GM21423 (cell line): ENCODE results near the gene CD2.

Experiments used
- ATAC-seq: cut with Tn5 transposase; IDR thresholded peaks from one replicate; pipeline ENCODE4 v1.9.1; 2021; ENCODE audit warnings: mild to moderate bottlenecking, moderate library complexity; ENCODE audit not compliant: unreplicated experiment

Gene CD2

DNA sequence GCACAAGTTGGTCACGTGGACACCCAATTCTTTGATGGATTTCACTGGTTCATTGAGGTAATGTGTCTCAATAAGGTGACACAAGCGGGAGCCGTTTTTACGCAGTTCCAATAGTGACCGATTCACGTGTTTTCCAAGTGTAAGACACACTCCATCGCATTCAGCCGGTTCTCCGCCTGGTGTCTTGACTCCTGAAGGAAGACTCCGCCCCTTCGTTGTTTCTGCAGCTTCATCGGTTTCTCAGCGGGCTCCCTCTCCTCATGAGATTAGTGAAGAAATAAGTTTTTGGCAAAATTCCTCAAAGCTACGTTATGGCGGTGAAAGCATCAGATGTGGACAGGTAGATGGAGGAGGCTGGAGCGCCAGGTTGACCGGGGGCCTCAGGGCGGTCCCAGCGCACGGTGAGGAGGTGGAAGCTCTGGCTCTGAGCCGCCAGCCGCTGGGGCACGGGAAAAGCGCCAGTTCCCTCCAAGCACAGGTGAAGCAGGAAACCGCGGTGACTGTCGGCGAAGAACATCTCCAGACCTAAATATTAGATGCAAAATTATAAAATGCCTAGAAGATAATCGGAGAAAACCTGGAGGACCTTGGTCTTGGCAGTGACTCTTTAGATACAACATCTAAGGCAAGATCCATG lies 21.0 kb downstream of the CD2 start:
- no peak for ATAC-seq

DNA sequence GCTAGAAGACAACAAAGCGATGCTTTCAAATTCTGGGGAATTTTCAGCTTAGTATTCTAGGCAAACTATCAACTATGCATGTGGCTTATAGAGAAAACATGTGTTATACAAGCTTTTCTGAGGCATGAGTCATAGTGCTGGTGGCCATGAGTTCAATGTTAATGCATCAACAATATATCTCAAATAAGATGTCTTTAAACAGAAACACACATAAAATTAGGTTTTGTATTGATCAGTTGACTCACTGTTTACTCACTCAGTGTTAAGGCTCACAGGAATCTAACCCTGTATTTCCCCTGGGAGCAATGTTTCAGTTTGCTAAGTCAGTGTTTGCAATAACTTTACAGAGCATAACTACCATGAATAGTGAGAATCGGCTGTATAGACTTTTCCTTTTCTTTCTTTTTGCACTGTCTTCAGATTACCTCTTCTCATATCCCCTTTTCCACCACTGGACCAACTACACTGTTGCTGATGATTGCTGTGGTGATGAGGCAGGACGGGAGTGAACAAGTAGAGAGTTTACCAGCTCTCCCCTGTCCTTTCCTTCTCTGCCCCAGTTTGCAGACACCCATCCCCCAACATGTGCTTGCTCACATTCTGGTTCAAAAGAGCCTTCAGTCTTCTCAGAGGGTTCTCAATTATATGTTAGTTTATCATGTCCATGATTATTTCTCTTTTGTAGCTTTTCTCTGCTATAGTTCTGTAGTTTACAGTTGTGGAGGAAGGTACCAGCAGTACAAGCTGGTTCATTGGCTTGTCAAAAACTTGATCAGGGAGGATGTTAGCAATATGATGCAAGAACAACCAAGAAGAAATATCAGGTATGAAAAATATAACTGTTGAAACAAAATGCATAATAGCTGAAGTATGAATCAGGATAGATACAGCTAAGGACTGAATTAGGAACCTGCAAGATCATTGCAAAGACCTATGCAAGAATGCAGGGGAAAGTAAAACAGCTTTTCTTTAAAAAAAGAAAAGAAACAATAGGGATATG lies 23.9 kb downstream of the CD2 start:
- no peak for ATAC-seq

DNA sequence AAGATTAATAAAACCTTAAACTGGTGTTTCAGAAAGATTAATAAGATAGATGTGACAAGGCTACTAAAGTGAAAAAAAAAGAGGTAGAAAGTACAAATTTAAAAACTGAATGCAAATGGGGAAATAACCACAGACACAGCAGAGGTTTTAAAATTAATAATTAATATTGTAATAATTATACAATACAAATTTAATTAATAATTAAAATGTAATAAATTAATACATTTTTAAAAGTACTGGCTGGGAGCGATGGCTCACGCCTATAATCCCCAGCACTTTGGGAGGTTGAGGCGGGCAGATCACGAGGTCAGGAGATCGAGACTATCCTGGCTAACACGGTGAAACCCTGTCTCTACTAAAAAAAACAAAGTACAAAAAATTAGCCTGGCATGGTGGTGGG lies 26.8 kb downstream of the CD2 start:
- no peak for ATAC-seq

DNA sequence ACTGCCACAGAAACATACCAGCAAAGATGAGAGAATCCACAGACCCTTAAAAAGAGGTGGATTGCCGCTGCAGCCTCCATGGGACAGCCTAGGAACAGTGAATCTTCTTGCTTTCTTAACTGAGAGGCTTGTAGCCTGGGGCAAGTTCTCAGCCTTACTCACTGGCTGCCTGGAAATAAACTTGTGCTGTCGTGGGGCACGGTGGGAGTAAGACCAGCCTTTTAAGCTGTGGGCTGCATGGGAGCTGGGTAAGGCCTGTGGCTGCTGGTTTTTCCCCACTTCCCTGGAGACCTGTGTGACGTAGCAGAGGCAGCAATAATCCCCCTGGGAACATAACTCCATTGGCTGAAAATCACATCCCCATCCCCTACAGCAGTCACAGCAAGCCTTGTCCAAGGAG lies 30.8 kb downstream of the CD2 start:
- ATAC-seq, result no peak

DNA sequence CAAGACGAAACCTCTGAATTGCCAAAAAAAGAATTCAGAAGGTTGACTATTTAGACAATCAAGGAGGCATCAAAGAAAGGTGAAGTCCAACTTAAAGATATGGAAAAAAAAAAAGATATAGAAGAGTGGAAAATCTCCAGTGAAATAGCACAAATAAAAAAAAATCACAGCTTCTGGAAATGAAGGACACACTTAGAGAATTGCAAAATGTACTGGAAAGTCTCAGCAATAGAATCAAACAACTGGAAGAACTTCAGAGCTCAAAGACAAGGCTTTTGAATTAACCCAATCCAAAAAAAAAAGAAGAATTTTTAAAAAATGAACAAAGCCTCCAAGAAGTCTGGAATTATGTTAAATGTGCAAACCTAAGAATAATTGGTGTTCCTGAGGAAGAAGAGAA lies 31.8 kb downstream of the CD2 start:
- ATAC-seq, result no peak

DNA sequence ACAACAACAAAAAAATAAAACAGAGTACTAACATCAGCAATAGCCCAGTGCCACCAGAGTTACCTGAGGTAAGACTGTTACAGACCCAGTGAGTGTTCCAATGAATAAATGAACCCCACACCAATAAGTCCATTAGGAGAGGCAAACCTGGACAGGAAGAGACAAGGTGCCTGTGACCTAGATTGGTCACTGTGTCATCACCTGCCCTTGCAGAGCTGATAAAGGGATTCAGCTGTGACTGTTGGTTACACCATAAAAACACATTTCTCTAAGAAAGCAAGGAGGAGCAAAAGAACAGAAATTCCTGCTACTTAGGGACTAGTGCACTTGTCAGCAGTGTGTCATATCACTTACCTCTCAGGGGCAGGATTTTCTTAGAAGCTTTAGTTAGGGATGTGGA lies 37.5 kb downstream of the CD2 start:
- ATAC-seq, result no peak

DNA sequence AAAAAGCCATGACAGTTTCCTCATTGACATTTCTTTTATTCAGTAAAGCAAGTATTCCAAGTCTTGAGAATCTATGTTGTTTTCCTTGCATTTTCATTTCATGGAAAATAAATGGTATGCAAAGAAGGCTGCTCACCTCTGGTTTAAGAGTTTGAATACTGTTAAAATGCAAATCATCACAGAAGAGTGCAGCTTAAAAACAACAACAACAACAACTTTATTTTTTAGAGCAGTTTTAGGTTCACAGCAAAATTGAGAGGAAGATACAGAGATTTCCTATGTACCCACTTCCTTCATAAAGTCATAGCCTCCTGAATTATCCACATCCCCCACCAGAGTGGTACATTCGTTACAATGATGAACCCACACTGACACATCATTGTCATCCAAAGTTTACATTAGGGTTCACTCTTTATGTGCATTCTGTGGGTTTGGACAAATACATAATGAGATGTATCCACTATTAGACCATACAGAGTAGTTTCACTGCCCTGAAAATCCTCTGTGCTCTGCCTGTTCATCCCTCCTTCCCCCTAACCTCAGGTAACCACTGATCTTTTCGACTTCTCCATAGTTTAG lies 39.2 kb downstream of the CD2 start:
- no peak for ATAC-seq

DNA sequence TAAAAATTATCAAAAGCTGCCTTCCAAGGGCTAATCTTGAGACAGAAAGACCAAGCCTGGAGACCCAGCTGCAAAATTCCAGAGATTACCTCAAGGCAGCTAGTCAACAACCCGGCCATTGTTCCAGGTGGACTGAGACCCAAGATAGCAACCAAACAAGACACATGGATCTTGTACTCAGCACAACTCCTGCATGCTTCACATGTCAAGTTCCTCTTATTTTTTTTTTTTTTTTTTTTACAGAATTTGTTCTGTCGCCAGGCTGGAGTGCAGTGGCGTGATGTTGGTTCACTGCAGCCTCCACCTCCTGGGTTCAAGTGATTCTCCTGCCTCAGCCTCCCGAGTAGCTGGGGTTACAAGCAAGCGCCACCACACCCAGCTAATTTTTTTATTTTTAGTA lies 40.1 kb downstream of the CD2 start:
- no peak for ATAC-seq

DNA sequence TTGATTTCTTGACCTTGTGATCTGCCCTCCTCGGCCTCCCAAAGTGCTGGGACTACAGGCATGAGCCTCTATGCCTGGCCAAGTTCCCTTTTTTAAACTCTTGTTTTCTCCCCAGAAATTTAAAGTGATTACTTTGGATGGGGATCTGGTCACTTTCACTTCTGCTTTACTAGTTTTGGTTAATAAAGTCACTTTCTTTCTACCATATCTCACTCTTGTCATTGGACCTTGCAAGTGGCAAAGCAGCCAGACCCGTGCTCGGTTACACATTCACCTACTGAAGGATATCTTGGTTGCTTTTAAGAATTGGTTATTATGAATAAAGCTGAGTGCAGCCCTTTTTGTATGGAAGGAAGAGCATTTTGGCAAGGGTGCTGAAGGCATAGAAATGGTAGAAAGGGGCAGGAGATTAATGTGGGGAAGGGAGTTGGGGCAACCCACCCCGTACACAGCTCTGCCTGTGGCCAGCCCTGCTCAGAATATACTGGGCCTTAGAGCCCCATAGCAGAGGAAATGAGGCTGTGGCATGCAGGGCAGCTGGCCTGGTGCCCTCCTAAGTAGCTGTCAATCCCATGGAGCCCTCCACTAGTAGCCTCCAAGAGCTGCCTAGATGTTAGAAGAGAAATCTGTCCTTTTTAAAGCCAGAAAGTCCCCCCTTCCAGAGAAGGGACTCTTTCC lies 40.7 kb downstream of the CD2 start:
- peak; percentile 93 for ATAC-seq

DNA sequence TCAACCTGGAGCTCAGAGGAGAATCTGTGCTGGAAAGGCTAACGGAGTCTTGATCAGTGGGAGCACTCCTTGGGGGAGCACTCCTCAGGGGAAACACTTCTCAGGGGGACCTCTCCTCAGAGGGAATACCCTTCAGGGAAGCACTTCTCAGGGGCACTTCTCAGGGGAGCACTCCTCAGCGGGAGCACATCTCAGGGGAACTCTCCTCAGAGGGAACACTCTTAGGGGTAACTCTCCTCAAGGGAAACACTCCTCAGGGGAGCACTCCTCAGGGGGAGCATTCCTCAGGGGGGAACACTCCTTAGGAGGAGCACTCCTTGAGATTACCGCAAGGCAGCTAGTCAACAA lies 41.2 kb downstream of the CD2 start:
- ATAC-seq, result no peak

DNA sequence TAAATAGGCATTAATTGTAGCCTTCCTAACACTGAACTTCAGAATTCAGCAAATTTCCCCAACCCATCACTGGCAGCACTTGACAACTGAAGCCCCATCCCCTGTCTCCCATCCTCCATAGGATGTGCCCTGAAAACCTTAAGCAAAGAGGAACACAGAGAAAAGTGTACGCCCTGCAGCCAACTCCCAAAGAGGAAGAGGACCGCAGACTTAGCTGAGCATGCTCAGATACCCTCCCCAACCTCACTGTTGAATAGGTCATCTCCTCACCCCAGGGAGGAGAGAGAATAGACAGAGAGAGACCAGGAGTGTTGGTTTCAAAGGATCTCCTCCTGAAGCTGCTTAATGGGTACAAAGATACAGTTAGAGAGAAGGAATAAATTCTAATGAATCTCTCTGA lies 50.5 kb downstream of the CD2 start:
- ATAC-seq, result no peak

DNA sequence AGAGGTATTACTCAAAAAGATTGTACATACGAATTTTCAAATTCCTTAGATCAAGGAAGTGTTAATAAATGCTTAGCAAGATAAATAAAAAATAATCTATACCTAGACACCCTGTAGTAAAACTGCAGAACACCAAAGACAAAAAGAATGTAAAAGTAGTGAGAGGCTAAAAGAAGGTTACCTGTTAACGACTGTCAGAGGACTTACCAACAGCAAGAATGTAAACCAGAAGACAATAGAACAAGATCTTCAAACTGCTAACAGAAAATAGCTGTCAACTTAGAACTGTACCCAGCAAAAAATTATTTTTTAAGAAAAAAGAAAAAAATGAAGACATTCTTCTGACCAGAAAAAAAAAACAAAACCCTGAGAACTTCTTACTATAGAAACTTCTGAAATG lies 51.2 kb downstream of the CD2 start:
- ATAC-seq, result no peak

DNA sequence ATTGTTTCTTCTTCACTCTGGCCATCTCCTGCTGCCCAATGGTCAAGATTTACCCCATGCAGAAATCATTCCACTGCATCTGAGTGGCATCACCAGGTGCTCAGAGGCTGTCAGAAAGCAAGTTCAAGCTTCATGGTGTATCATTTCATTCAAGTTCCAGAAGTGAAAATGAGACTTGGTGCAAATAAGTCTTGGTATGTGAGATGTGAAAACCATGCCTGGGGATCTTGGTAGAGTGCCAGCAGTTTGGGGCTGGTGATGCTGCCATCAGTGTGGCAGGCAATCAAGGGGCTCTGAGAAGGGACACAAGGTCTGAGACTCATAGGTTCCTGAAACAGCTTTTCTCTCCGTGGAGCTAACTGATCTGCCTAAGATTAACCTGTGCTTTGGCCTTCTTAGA lies 52.0 kb downstream of the CD2 start:
- ATAC-seq, result peak; percentile 67

DNA sequence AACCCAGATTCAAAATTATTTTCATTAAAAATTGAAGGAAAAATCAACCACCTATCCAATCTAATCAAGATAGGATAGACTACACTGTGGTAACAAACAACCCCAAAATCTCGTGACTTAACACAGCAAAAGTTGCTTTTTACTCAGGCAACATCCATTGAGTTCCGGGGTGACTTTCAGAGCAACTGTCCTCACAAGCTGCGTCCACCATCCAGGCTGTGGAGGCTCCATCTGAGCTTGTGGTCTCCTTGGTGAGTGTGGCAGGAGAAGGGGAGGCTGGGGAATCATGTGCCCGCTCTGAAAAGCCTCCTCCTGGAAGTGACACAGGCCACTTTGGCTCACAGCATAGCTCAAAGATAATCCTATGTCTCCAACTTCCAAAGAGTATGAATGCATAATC lies 52.4 kb downstream of the CD2 start:
- ATAC-seq, result no peak

DNA sequence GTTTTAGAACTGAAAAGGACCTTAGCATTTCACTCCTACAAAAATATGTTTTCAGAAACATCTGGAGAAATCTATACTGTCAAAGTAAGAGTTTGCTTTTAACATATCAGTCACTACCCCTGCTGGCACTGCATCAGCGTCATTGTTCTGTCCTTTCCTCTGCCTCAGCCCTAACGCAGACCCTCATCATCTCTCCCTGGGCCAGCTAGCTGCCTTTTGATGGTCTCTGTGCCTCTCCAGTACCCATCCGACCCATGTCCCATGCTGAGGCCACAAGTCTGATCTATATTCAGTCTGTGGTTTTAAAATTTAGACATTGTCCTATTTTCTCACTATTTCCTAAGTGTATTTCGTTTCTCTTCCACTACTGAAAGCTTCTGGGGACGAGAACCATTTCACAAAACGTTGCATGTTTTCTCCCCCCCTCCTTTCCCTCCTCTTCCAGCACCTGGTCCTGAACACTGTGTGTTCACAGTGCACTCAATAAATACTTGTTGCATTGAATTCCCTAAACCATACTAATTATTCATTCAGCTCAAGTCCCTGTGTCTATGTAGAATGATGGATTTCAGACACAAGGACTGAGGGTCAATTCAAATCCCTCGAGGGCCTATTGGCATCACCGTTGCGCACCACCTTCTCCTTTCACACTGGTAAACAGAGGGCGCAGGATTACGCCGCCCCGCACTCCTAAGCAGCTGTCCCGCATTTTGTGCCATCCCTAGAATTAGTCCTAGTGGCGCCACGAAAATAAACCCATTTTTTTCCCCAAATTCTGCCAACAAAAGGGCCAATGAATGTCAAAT lies 53.4 kb downstream of the CD2 start:
- no peak for ATAC-seq

DNA sequence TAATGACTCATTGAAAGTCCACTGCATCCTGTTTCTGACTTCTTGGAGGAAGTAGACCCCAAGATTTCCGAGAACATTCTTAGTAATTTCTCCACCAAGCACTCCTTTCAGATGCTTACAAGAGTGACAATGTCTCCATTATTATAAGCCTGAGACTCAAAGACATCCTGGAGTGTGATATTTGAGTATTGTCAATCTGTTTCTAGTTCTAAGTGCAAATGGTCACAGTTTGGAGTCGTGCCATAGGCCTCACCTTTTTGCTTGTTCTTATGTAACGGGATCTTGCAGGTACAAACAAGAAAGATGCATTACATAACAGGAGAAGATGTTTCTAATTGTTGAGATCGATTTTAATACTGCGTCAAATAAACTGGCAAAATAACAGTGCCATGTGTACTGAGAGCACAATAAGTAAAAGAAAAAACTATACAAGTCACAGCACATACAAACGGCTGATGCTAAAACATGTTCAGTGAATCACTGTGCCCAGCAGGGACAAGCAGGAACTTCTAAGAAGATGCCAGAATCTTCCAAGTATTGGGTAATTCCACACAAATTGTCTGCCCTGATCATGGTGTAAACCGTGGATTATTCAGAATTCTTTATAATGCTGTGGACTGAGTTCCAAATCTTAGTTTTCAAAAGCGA lies 54.1 kb downstream of the CD2 start:
- no peak for ATAC-seq

DNA sequence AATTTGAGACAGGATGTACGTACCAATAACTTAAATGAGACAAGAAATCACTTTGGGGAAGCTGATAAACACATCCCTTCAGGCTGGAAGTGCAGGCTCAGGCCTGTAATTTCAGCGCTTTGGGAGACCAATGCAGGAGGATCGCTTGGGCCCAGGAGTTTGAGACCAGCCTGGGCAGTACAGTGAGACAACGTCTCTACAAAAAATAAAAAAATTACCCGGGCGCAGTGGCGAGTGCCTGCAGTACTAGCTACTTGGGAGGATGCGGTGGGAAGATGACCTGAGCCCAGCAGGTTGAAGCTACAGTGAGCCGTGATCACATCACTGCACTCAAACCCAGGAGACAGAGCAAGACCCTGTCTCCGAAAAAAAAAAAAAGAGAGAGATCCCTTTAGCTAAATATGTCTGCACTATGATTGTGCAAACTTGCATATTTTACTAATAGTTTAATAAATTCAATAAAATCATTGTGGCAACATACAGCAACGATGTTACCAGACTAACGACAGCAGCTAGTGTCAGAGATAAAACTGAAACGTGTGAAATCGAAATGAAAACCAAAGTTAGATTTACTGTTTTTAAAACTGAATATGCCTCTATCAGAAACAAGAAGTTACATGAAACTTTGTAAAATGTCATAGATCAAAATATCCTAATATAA lies 54.7 kb downstream of the CD2 start:
- no peak for ATAC-seq

DNA sequence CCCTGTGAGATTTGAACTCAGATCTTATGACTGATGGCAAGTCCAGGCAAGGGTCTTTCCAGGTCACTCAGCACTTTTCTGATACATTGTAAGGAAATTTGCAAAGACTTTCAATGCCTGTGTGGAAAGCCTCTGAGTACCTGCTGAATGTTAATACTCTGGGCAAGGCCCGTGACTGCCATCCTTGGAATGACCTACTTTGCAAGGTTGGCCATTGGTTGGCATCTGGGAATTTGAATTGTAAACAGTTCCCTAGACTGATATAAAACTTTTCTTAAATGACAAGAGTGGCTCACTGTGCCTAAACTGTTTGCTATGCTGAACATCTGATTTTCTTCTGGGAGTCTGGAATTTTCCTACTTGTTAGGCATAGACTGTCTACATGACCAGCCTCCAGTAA lies 57.1 kb downstream of the CD2 start:
- ATAC-seq, result no peak

DNA sequence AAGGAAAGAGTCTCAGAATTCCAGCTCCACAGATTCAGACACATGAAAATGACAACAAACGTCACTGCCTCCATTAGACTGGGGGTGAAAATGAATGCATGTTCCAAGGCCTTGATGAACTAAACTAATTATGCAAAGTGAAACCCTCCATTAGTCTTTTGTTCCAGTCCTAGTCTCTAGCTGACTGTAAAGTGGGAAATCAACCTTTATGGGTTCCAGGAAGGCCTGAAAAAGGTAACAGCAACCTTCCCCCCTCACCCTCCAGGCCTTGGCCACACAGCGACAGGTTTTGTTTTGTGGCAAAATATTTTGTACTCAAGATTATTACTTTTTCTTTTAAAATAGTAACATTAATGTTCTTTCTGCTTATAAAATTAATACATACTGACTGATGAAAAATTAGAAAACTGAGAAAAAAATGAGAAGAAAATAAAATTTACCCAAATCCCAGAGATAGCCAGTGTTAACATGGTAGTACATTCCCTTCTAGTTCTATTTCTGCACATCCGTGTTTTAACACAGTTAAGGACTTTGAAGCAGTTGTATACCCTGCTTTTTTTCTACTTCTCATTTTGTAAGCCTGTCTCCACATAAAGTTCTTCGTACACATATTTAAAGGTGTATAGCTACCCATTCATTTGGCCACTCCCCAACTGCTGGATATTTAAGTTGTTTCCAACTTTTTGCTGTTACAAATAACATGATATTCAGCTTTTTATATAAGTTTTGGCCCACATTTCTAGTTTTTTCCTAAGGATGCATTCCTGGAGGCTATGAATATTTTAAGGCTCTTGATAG lies 60.9 kb downstream of the CD2 start:
- no peak for ATAC-seq
